OCI-M1 (cell line): ENCODE results near the gene IQGAP2.
"Not testable (repeated sequence)": the region's sequence is repeated elsewhere in the genome, so short reads cannot be mapped to it uniquely, and the experiment has no call there.

Source experiments
- DNase-seq: peaks from one replicate; lab custom pipeline; 2025; lab: John Stamatoyannopoulos, UW

IQGAP2 gene

GRCh38 chr5:76535577-76535976 lies 132.5 kb downstream of the IQGAP2 start:
- no peak for DNase-seq

GRCh38 chr5:76537073-76537543 lies 134.0 kb downstream of the IQGAP2 start:
- DNase-seq: no peak

DNA sequence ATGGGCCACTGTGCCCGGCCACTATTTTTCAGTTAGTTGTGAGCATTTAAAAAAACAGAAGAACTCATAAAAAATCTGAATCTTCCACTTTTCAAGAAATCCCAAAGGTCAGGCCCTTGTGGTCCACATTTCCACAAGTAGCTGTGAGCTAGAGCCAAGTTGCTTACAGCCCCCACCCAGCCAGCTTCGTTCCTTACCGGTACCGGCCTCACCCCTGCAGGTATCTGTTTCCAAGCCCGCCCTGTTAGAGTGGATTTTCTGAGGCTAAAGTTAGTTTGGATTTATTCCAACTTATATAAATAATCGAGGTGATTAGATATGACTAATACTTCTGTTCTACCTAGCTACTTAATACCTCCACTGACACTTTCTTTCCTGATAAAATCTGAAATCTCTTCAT lies 139.2 kb downstream of the IQGAP2 start:
- DNase-seq: no peak

DNA sequence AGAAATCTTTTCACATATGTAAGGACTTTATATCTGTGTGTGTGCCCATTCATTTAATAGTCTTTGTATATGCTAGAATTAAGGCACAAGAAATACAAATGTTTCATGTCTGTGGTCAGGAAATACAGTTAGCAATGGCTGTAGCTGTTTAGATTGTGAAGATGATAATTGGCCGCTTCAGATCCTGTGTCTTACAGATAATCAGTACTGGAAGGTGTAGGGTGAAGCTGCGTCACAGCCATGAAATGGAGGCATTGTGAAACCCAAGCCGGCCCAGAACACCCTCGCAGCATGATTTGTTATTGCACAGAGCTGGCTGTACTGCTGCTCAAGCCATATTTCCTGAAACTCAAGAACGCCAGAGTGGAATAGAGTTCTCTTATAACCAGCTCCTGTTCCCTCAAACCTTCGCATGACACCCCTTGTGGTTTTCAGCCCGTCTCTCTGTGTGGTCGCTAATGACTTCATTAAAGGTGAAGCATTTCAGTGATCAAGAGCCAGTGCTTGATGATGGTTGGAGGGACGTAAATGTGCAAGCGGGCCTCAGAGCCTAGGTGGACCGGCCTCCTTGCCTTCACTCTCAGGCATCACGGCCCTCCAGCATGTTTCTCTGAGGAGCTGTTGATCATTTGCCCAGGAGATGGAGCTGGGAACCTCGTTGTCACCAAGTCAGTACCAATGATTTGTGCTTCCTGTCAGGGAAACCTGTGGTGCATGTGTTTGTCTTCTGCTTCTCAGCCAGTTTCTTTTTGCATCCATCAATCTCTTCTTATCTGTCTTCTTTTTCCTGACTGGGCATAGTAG lies 140.0 kb downstream of the IQGAP2 start:
- peak; percentile 77 for DNase-seq

GRCh38 chr5:76544268-76544926 lies 141.3 kb downstream of the IQGAP2 start:
- DNase-seq: peak; percentile 74

- DNase-seq: no peak
These were observed 142.1 kb downstream of the IQGAP2 start for GRCh38 chr5:76545184-76545583.

DNA sequence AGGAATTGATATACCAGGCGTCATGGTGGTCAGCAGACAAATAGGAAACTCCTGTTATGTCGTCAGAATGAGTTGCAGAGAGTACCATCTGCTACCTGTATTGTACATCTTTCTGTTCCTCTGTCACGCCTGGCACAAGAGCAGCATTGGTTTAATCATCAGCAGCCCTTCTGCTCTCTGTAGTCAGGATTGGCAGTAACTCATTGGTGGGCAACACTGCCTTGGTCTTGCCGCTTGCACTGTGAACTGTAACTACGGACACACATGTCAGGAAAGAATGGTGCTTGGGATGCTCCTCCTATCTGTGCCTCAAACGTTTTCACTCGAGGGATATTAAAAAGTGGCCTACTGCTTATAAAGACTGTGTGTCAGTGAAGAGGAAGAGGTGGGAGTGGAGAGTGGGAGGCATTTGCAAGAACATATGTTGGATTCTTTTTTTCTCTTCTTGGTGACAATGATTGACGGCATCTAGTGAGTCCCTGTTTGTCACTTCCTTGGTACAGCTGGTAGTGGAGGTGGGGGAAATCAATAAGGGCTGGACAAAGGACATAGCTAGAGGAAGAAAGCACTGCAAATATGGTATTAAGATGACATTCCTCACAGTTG lies 143.5 kb downstream of the IQGAP2 start:
- no peak for DNase-seq

GRCh38 chr5:76547242-76547890 lies 144.3 kb downstream of the IQGAP2 start:
- DNase-seq: peak; percentile 74

DNA sequence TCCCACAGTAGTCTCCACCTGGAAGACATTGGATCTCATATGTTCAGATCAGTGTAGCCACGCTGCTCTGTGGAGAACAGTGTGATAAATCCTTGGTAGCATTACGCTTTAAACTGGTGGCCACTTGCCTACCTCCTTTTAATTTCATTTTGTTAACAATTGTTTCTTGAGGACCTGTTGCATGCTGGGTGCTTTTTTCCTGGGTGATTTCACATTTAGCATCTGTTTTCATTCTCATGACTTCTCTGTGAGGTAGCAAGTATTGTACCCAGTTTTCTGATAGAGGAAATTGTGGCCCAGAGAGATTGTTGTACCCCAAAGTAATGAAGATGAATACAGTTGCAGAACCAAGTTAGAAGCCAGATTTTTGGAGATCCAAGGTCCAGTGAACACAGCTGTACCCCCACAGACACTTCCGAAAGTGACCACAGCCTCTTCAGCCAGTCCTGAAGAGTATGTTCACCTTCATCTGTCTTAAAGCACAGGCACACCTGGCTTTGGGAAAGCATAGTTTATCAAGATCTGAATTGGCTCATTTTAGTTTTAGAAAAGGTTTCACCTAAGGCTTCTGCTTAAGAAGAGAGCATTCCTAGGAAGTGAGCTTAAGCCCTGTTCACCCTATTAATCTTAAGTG lies 144.9 kb downstream of the IQGAP2 start:
- DNase-seq: no peak

GRCh38 chr5:76548525-76549229 lies 145.6 kb downstream of the IQGAP2 start:
- DNase-seq: no peak

DNA sequence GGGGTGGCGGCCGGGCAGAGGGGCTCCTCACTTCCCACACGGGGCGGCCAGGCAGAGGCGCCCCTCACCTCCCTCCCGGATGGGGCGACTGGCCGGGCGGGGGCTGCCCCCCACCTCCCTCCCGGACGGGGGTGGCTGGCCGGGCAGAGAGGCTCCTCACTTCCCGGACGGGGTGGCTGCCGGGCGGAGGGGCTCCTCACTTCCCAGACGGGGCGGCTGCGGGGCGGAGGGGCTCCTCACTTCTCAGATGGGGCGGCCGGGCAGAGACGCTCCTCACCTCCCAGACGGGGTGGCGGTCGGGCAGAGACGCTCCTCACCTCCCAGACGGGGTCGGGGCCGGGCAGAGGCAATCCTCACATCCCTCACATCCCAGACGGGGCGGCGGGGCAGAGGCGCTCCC lies 147.8 kb downstream of the IQGAP2 start:
- DNase-seq: not testable (repeated sequence)

GRCh38 chr5:76552546-76552945 lies 149.5 kb downstream of the IQGAP2 start:
- DNase-seq: no peak

GRCh38 chr5:76553251-76553650 lies 150.2 kb downstream of the IQGAP2 start:
- DNase-seq: no peak

GRCh38 chr5:76555114-76555513 lies 152.0 kb downstream of the IQGAP2 start:
- DNase-seq: no peak

- no peak for DNase-seq
These were observed 152.6 kb downstream of the IQGAP2 start for GRCh38 chr5:76555717-76556116.

DNA sequence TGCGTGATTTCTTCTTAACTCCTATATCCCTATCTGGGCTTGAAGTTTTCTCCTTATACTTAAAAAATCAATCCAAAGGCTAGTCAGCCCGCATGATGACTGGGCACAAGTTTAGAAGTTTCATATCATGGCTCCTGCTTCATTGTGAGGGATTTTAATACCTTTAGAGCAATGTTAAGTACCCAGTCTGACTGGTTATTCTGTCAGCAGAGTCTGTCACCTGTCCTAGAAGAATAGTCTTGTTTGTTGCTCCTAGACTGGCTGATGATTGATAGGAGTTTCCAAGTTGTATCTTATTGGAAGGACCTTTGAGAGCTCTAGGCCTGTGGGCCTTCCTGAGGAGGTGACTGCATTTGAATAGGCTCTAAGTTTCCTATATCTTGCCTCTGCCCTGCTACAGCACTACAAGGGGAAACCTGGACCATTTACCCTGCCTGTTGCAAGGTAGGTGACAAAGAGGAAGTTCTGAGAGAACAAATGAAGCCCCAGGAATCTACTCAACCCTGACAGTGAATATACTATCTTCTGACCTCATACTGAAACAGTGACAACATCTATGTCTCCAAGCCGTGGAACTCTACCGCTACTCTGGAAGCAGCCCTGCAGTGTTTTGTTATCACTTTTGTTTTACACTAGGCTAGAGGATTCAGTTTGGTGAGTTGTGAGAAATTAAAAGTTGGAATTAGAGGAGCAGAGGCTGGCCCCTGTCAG lies 153.6 kb downstream of the IQGAP2 start:
- DNase-seq: peak; percentile 16

DNA sequence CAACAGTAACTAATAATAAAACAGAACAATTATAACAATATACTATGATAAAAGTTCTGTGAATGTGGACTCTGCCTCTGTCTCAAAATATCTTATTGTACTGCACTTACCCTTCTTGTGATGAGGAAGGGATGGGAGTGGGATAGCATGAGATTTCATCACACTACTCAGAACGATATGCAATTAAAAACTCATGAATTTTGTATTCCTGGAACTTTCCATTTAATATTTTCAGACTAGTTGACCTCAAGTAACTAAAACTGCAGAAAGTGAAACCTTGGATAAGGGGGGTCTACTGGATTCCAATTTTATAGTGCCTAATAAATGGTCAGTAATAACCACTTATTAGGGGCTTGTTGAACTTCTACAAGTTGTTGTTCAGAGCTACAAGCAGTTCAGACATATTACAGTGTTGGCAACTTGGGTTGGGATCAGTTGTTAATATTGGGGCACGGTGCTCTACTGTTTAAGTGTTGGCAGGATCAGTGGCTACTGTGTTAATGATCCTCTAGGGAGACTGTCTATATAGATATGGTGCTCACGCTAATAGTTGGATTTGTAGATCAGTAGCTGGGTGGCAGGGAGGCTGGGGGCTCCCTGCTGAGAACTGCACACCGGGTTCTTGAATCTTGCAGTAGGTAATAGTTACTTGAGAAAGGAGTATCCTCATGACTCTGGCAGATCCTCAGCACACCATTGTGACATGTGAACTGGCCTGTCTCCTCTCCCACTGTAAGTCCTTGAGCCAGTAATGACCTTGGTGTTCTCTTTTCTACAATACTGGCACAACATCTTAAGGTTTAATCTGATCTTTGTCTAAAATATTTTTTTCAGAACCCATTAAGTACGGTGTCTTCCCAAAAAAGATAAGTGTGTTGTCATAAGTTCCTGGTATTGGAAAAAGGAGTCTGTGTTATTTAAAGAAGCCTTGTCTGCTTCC lies 158.1 kb downstream of the IQGAP2 start:
- DNase-seq: no peak

GRCh38 chr5:76561959-76562358 lies 158.9 kb downstream of the IQGAP2 start:
- no peak for DNase-seq

- no peak for DNase-seq
These were observed 161.9 kb downstream of the IQGAP2 start for GRCh38 chr5:76565009-76565408.

DNA sequence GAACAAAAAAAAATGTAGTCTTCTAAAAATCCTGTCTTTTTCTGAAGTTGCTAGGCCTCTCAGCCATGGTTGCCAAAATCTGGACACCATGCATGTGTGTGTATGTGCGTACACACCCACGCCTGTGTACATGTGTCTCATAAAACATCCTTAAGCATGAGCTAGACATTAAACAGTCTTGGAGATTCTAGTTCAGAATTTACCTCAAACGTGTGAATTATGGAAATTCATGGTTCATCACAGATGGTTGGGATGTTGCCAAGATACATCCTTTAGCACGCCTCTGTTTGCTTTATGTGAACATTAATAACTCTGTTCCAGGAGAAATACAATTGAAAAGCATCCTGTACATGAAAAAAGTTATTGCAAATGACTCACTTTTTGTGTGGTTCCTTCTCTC lies 167.1 kb downstream of the IQGAP2 start:
- no peak for DNase-seq
